Endothelial cell of umbilical vein (primary cell): Measurements from ENCODE around the gene ADARB2. TPM values are rescaled to one million over a fixed set of nuclear protein-coding genes. Genes with fewer than 3 reads are reported as not detected.

Experiments
- BruUV-seq: library from RNA; stranded (reverse); fragments of 400-500 nt; replicated peaks from 2 replicates; lab custom pipeline; 2021; lab: Mats Ljungman, UMichigan
- CTCF ChIA-PET: fragments of 300-600, 350-600 bp; sonication (Branson Sonifier 250); formaldehyde crosslinking; loops from one replicate; lab custom pipeline; 2021; ENCODE audit warnings: antibody characterized with exemption, inconsistent platforms; lab: Charles Lee
- POLR2A ChIA-PET: fragments of 300-600, 350-600 bp; sonication (Branson Sonifier 250); formaldehyde crosslinking; loops from one replicate; lab custom pipeline; 2021; ENCODE audit warnings: antibody characterized with exemption, inconsistent platforms; lab: Charles Lee
- DNase-seq: peaks from one replicate; pipeline ENCODE4 v3.0.0-alpha.2; 2011; ENCODE audit warnings: low read depth, low spot score
- FAIRE-seq: peaks from 2 replicates; lab custom pipeline; 2011; peaks lifted over from hg19 to GRCh38; lab: Jason Lieb, UNC
- H2AFZ ChIP-seq: 2 replicates; pipeline ENCODE4 v1.6.0; 2012; ENCODE audit warnings: low read depth, low read length, control low read depth, inconsistent platforms
- H3K27ac ChIP-seq: 2 replicates; pipeline ENCODE4 v1.5.1; 2011; ENCODE audit warnings: low read depth, mild to moderate bottlenecking, control low read depth, low read length, moderate library complexity; ENCODE audit not compliant: insufficient read depth
- H3K27me3 ChIP-seq, 2 experiments: 2 replicates each; pipeline versions ENCODE4 v1.6.0 to v1.6.1; 2011; ENCODE audit warnings: low read length in 2 of 2, mixed read lengths in 1 of 2; ENCODE audit not compliant: control insufficient read depth in 2 of 2, insufficient read depth in 2 of 2
- H3K36me3 ChIP-seq, 2 experiments: 2 replicates in 1 of 2; 3 replicates in 1 of 2; pipeline ENCODE4 v1.5.1; 2011; ENCODE audit warnings: low read length in 2 of 2, mild to moderate bottlenecking in 1 of 2, moderate library complexity in 1 of 2; ENCODE audit not compliant: control insufficient read depth in 2 of 2, insufficient read depth in 2 of 2; ENCODE audit errors: extremely low read depth in 1 of 2
- H3K4me1 ChIP-seq: 3 replicates; pipeline ENCODE4 v1.5.1; 2011; ENCODE audit warnings: mild to moderate bottlenecking, low read length; ENCODE audit not compliant: control insufficient read depth, insufficient read depth; ENCODE audit errors: extremely low read depth
- H3K4me2 ChIP-seq: 2 replicates; pipeline ENCODE4 v1.6.1; 2011; ENCODE audit warnings: low read length, control low read depth, mixed read lengths; ENCODE audit not compliant: insufficient read depth
- H3K4me3 ChIP-seq, 3 experiments: fragments of 200-600 bp in 1 of 3; sonication (generic), shearing (Covaris generic) in 1 of 3; replicated peaks in 1 of 3; 2 replicates each; pipeline ENCODE4 v1.5.1; 2011 to 2016; ENCODE audit warnings: control low read depth in 3 of 3, low read length in 3 of 3, mild to moderate bottlenecking in 2 of 3, inconsistent platforms in 1 of 3, low read depth in 1 of 3, moderate library complexity in 1 of 3; ENCODE audit not compliant: insufficient read depth in 1 of 3
- H3K79me2 ChIP-seq: 2 replicates; pipeline ENCODE4 v1.6.0; 2012; ENCODE audit warnings: low read length, inconsistent platforms; ENCODE audit not compliant: control insufficient read depth, insufficient read depth
- H3K9ac ChIP-seq: replicated peaks from 2 replicates; pipeline ENCODE3; 2011; ENCODE audit warnings: low read length, control low read depth; ENCODE audit not compliant: insufficient read depth; ENCODE audit errors: extremely low read depth
- H3K9me1 ChIP-seq: replicated peaks from 3 replicates; pipeline ENCODE4 v1.6.0; 2011; ENCODE audit warnings: mild to moderate bottlenecking, low read length; ENCODE audit not compliant: control insufficient read depth, insufficient read depth; ENCODE audit errors: extremely low read depth
- H3K9me3 ChIP-seq: replicated peaks from 2 replicates; pipeline ENCODE4 v1.5.1; 2012; ENCODE audit warnings: low read length, inconsistent platforms; ENCODE audit not compliant: control insufficient read depth, insufficient read depth
- H4K20me1 ChIP-seq: replicated peaks from 2 replicates; pipeline ENCODE3; 2011; ENCODE audit warnings: mild to moderate bottlenecking, low read length; ENCODE audit not compliant: control insufficient read depth, insufficient read depth; ENCODE audit errors: extremely low read depth
- EZH2 ChIP-seq: IDR thresholded peaks from 2 replicates; pipeline ENCODE4 v1.6.1; 2012; ENCODE audit warnings: borderline replicate concordance, low read depth, mild to moderate bottlenecking, moderate library complexity, low read length, inconsistent platforms; ENCODE audit not compliant: severe bottlenecking
- FOS ChIP-seq: IDR thresholded peaks from 2 replicates; pipeline ENCODE4 v1.6.1; 2011; ENCODE audit warnings: mild to moderate bottlenecking, low read length, moderate library complexity, borderline replicate concordance; ENCODE audit not compliant: insufficient read depth
- GATA2 ChIP-seq: IDR thresholded peaks from 2 replicates; pipeline ENCODE4 v1.7.0; 2011; ENCODE audit warnings: low read depth, mild to moderate bottlenecking, moderate library complexity, mixed read lengths, low read length; ENCODE audit not compliant: insufficient read length, insufficient read depth
- JUN ChIP-seq: IDR thresholded peaks from 2 replicates; pipeline ENCODE4 v1.6.1; 2011; ENCODE audit warnings: borderline replicate concordance, low read depth; ENCODE audit not compliant: insufficient read length, insufficient read depth
- MYC ChIP-seq: IDR thresholded peaks from one replicate; pipeline ENCODE4 v1.6.1; 2011; ENCODE audit warnings: mild to moderate bottlenecking, low read depth, low read length
- POLR2A ChIP-seq: IDR thresholded peaks from 2 replicates; pipeline ENCODE4 v1.6.1; 2012; ENCODE audit warnings: low read depth, mild to moderate bottlenecking, control low read depth, low read length
- POLR2AphosphoS5 ChIP-seq: IDR thresholded peaks from 2 replicates; pipeline ENCODE4 v1.6.1; 2012; ENCODE audit warnings: low read depth, mild to moderate bottlenecking, control low read depth, low read length, moderate library complexity; ENCODE audit not compliant: insufficient read depth
- dilution Hi-C: fragments of 300-500 bp; cut with MboI; formaldehyde crosslinking; loops from one replicate; pipeline ENCODE4 v1.15.0; 2019; ENCODE audit warnings: low sequenced_read_pairs; ENCODE audit not compliant: extremely low pct_ligation_motif_present
- intact Hi-C: fragments of 100-400 bp; cut with micrococcal nuclease; formaldehyde crosslinking; loops from one replicate; pipeline ENCODE4 v1.10.0; 2022
- polyA plus RNA-seq, 4 experiments: library from polyadenylated mRNA; depleted of rRNA in 3 of 4; stranded (reverse) in 3 of 4; unstranded in 1 of 4; fragments of >200 nt; gene quantifications; 2 replicates each; pipeline versions ENCODE4 v1.2.1 to v1.2.3, GENCODE V29; 2011 to 2012; ENCODE audit warnings: missing spikeins in 1 of 4
- total RNA-seq: library from RNA; stranded (reverse); gene quantifications from 2 replicates; pipeline ENCODE4 v1.2.3, GENCODE V29; 2021
- TF ChIP-seq, protein P1 (sequence below), 2 donors: IDR thresholded peaks; 1 replicate in 1 of 2; 2 replicates in 1 of 2; pipeline ENCODE4 v1.5.1; 2011; ENCODE audit warnings: low read length in 2 of 2, mild to moderate bottlenecking in 2 of 2, moderate library complexity in 2 of 2, control low read depth in 1 of 2, inconsistent platforms in 1 of 2, low read depth in 1 of 2; ENCODE audit not compliant: insufficient read depth in 1 of 2; ENCODE audit errors: extremely low read depth in 1 of 2
- TF ChIP-seq, protein P2 (sequence below): IDR thresholded peaks from 2 replicates; pipeline ENCODE4 v1.6.1; 2011; ENCODE audit not compliant: insufficient read depth, insufficient read length

The ADARB2 gene
- total and polyA plus RNA-seq, 2 donors (not counting 3 experiments of a cell fraction or from before 2014, with no cell fraction given) = not detected

DNA sequence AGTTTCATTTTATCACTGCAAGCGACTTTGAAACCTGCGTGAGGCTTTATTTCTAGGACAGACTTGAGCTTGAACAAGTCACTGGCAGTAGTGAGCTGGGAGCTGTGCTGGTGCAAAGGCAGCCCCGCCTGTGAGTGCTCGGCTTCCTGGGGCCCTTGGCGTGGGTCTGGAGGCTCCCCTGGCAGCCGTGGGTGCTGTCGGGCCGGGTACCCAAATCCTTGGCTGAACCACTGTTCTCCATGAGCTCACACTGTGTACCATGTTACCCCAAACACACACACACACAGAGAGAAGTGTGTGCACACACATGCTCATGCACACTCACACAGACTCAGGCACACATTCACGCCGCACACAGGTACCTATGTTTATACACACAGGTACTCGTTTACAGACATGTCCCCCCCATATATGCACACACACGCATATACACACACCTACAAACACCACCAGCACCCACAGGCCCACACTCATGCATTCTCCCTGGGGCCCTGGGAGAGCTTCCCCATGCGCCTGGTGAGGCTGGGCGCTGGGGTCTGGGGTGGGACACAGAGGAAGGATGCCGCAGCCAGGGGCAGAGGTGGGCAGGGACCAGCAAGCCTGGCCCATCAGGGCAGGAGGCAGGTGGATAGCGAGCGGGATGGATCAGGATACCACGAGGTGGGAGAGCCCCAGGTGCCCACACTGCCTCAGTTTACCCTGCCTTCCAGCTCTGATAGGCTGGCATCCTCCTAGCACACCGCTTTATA lies 158.8 kb downstream of the ADARB2 start:
- Histone ChIP-seq H3K9me3 (peaks cover 2% of the 10 kb centered on the region), H3K9ac (no peak overlapping the region), H3K36me3 (no peaks in the 10 kb centered on the region), H4K20me1 (no peaks in the 10 kb centered on the region), H3K4me3 (no peak overlapping the region), H3K27ac (no peak overlapping the region), H3K9me1 (no peaks in the 10 kb centered on the region), H2AFZ (no peak overlapping the region), H3K4me2 (no peak overlapping the region), H3K79me2 (no peaks in the 10 kb centered on the region), H3K4me1 (no peaks in the 10 kb centered on the region), H3K27me3 (no peaks in the 10 kb centered on the region)
- TF ChIP-seq, protein P1, sequence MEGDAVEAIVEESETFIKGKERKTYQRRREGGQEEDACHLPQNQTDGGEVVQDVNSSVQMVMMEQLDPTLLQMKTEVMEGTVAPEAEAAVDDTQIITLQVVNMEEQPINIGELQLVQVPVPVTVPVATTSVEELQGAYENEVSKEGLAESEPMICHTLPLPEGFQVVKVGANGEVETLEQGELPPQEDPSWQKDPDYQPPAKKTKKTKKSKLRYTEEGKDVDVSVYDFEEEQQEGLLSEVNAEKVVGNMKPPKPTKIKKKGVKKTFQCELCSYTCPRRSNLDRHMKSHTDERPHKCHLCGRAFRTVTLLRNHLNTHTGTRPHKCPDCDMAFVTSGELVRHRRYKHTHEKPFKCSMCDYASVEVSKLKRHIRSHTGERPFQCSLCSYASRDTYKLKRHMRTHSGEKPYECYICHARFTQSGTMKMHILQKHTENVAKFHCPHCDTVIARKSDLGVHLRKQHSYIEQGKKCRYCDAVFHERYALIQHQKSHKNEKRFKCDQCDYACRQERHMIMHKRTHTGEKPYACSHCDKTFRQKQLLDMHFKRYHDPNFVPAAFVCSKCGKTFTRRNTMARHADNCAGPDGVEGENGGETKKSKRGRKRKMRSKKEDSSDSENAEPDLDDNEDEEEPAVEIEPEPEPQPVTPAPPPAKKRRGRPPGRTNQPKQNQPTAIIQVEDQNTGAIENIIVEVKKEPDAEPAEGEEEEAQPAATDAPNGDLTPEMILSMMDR (IDR thresholded peaks at IDR 0.05; ENCODE audit: extremely low read depth in 1 of 2, insufficient read depth in 1 of 2, low read depth in 1 of 2, low read length in 2 of 2) = no peak
- TF ChIP-seq MYC (no peak), EZH2 (no peak), FOS (no peak), GATA2 (no peak), POLR2AphosphoS5 (no peak), POLR2A (no peak), JUN (no peak)
- TF ChIP-seq, protein P2, sequence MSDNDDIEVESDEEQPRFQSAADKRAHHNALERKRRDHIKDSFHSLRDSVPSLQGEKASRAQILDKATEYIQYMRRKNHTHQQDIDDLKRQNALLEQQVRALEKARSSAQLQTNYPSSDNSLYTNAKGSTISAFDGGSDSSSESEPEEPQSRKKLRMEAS = no peak
- ChIA-PET POLR2A (no interaction called here), CTCF (no interaction called here)
- no TSS peak for BruUV-seq
- dilution Hi-C loops = no loop called here
- FAIRE-seq (no peak), DNase-seq (no peak)
- intact Hi-C loops = no loop called here
